IPS DF 6.9 (cell line): ENCODE results near the gene SGIP1.
A peak's percentile ranks its signal among the peaks of the same experiment; 100 is the strongest.

Source experiments
- DNase-seq: peaks from one replicate; pipeline ENCODE4 v3.0.0-alpha.2; 2013; ENCODE audit warnings: low read depth, low spot score
- H3K27ac ChIP-seq: one replicate; pipeline ENCODE4 v1.5.1; 2013; ENCODE audit warnings: low read length, control low read depth
- H3K27me3 ChIP-seq: 2 replicates; pipeline ENCODE4 v1.6.1; 2013; ENCODE audit warnings: mild to moderate bottlenecking, low read length; ENCODE audit not compliant: control insufficient read depth, insufficient read depth
- H3K36me3 ChIP-seq: 2 replicates; pipeline ENCODE4 v1.6.1; 2013; ENCODE audit warnings: low read length; ENCODE audit not compliant: control insufficient read depth, insufficient read depth
- H3K4me1 ChIP-seq: 2 replicates; pipeline ENCODE4 v1.6.1; 2013; ENCODE audit warnings: low read length; ENCODE audit not compliant: control insufficient read depth, insufficient read depth
- H3K4me3 ChIP-seq: 2 replicates; pipeline ENCODE4 v1.5.1; 2013; ENCODE audit warnings: mild to moderate bottlenecking, low read length
- H3K9me3 ChIP-seq: 2 replicates; pipeline ENCODE4 v1.6.1; 2013; ENCODE audit warnings: low read length, inconsistent platforms; ENCODE audit not compliant: control insufficient read depth, insufficient read depth
- WGBS: extraction: QIAGEN DNeasy Blood & Tissue Kit; methylation state at CpG from one replicate; pipeline ENCODE4 v1.1.7; 2013; ENCODE audit warnings: mixed read lengths, missing lambda C conversion rate; ENCODE audit not compliant: insufficient read length, insufficient coverage; 5-methylcytosine and 5-hydroxymethylcytosine counted together

SGIP1 gene

GRCh38 chr1:66737836-66738235, 203.9 kb downstream of the SGIP1 start:
- DNase-seq, result no peak
- H3K9me3 ChIP-seq, result no peaks in the 10 kb centered on the region
- no peak overlapping the region for H3K4me3 ChIP-seq
- no peaks in the 10 kb centered on the region for H3K4me1 ChIP-seq
- no CpG with 5 or more reads among the region's 2 CpGs for WGBS
- H3K36me3 ChIP-seq, result no peaks in the 10 kb centered on the region
- H3K27ac ChIP-seq, result no peak overlapping the region
- no peaks in the 10 kb centered on the region for H3K27me3 ChIP-seq

- no CpG with 5 or more reads among the region's 9 CpGs for WGBS
- H3K4me3 ChIP-seq, result no peak overlapping the region
- no peaks in the 10 kb centered on the region for H3K9me3 ChIP-seq
- H3K36me3 ChIP-seq, result no peaks in the 10 kb centered on the region
- H3K4me1 ChIP-seq, result no peaks in the 10 kb centered on the region
- DNase-seq, result no peak
- no peaks in the 10 kb centered on the region for H3K27me3 ChIP-seq
- H3K27ac ChIP-seq, result no peak overlapping the region
These were observed 205.6 kb downstream of the SGIP1 start for GRCh38 chr1:66739401-66740157.

- no peak for DNase-seq
- Histone ChIP-seq H3K9me3 (no peaks in the 10 kb centered on the region), H3K4me1 (no peaks in the 10 kb centered on the region), H3K4me3 (no peak overlapping the region), H3K36me3 (no peaks in the 10 kb centered on the region), H3K27me3 (no peaks in the 10 kb centered on the region), H3K27ac (no peak overlapping the region)
- no CpG with 5 or more reads among the region's 2 CpGs for WGBS
These were observed 211.5 kb downstream of the SGIP1 start for GRCh38 chr1:66745451-66745850.

GRCh38 chr1:66747501-66747900, 213.5 kb downstream of the SGIP1 start:
- H3K36me3 ChIP-seq, result no peaks in the 10 kb centered on the region
- no peaks in the 10 kb centered on the region for H3K27me3 ChIP-seq
- DNase-seq, result no peak
- H3K9me3 ChIP-seq, result no peaks in the 10 kb centered on the region
- no peak overlapping the region for H3K27ac ChIP-seq
- H3K4me1 ChIP-seq, result no peaks in the 10 kb centered on the region
- WGBS, result no CpG with 5 or more reads among the region's 1 CpG
- no peak overlapping the region for H3K4me3 ChIP-seq

- no peaks in the 10 kb centered on the region for H3K36me3 ChIP-seq
- H3K4me1 ChIP-seq, result no peaks in the 10 kb centered on the region; the same call in 1 of the 2 replicates
- H3K27me3 ChIP-seq, result no peaks in the 10 kb centered on the region; the same call in 1 of the 2 replicates
- no peak overlapping the region for H3K4me3 ChIP-seq
- DNase-seq, result no peak
- no peaks in the 10 kb centered on the region for H3K9me3 ChIP-seq
- H3K27ac ChIP-seq, result no peak overlapping the region
- WGBS, result no CpG with 5 or more reads among the region's 3 CpGs
These were observed 216.6 kb downstream of the SGIP1 start for GRCh38 chr1:66750577-66750976.

GRCh38 chr1:66751160-66751559, 217.2 kb downstream of the SGIP1 start:
- no peak for DNase-seq
- H3K27me3 ChIP-seq, result no peaks in the 10 kb centered on the region; the same call in 1 of the 2 replicates
- H3K36me3 ChIP-seq, result no peaks in the 10 kb centered on the region
- no peak overlapping the region for H3K27ac ChIP-seq
- no CpG with 5 or more reads among the region's 4 CpGs for WGBS
- no peaks in the 10 kb centered on the region for H3K9me3 ChIP-seq
- H3K4me1 ChIP-seq, result no peaks in the 10 kb centered on the region; the same call in 1 of the 2 replicates
- no peak overlapping the region for H3K4me3 ChIP-seq

- Histone ChIP-seq H3K27me3 (no peaks in the 10 kb centered on the region; the same call in 1 of the 2 replicates), H3K4me1 (no peaks in the 10 kb centered on the region; the same call in 1 of the 2 replicates), H3K9me3 (no peaks in the 10 kb centered on the region), H3K27ac (no peak within 1 kb of the TSS), H3K4me3 (peak within 1 kb of the TSS; percentile 44; the same call in 1 of the 2 replicates), H3K36me3 (no peaks in the 10 kb centered on the region)
- WGBS, result no CpG with 5 or more reads among the region's 35 CpGs
- no peak for DNase-seq
These were observed 218.1 kb downstream of the SGIP1 start, which contains the start of gene DYNLT5 for GRCh38 chr1:66752000-66752592. TSS of gene DYNLT5 (plus strand) at chr1:66752459. CDS start at chr1:66754659, 2,200 bp downstream.

GRCh38 chr1:66752671-66753371, 218.9 kb downstream of the SGIP1 start:
- Histone ChIP-seq H3K27me3 (no peaks in the 10 kb centered on the region; the same call in 1 of the 2 replicates), H3K4me3 (peak overlapping the region; percentile 44; the same call in 1 of the 2 replicates), H3K36me3 (no peaks in the 10 kb centered on the region), H3K9me3 (no peaks in the 10 kb centered on the region), H3K27ac (no peak overlapping the region), H3K4me1 (no peaks in the 10 kb centered on the region; the same call in 1 of the 2 replicates)
- no CpG with 5 or more reads among the region's 18 CpGs for WGBS
- no peak for DNase-seq

- WGBS, result no CpG with 5 or more reads among the region's 6 CpGs
- Histone ChIP-seq H3K4me1 (no peaks in the 10 kb centered on the region; the same call in 1 of the 2 replicates), H3K36me3 (no peaks in the 10 kb centered on the region), H3K4me3 (no peak overlapping the region), H3K9me3 (no peaks in the 10 kb centered on the region), H3K27ac (no peak overlapping the region), H3K27me3 (no peaks in the 10 kb centered on the region; the same call in 1 of the 2 replicates)
- no peak for DNase-seq
These were observed 223.8 kb downstream of the SGIP1 start for GRCh38 chr1:66757722-66758240.

- Histone ChIP-seq H3K4me1 (no peaks in the 10 kb centered on the region), H3K27ac (no peak overlapping the region), H3K4me3 (no peak overlapping the region), H3K27me3 (no peaks in the 10 kb centered on the region), H3K9me3 (no peaks in the 10 kb centered on the region), H3K36me3 (no peaks in the 10 kb centered on the region)
- no peak for DNase-seq
- WGBS, result no CpG with 5 or more reads among the region's 1 CpG
These were observed 224.3 kb downstream of the SGIP1 start for GRCh38 chr1:66758241-66758755.
